AG09309 (cell line): Measurements from ENCODE around the gene NRXN3.

Source experiments
- DNase-seq: peaks from one replicate; pipeline ENCODE4 v3.0.0-alpha.2; 2010; ENCODE audit warnings: low read depth
- H3K4me3 ChIP-seq: 2 replicates; pipeline ENCODE4 v1.5.1; 2011; ENCODE audit warnings: mild to moderate bottlenecking, low read depth, low read length, moderate library complexity; ENCODE audit not compliant: control insufficient read depth
- CTCF ChIP-seq: IDR thresholded peaks from 2 replicates; pipeline ENCODE4 v1.5.1; 2011; ENCODE audit warnings: mild to moderate bottlenecking, low read depth, low read length, inconsistent platforms; ENCODE audit not compliant: insufficient read depth, control insufficient read depth; ENCODE audit errors: missing control alignments

NRXN3 gene

GRCh38 chr14:79166171-79166570 lies 996.0 kb downstream of the NRXN3 start:
- DNase-seq: no peak

GRCh38 chr14:79167957-79168356 lies 997.8 kb downstream of the NRXN3 start:
- no peak overlapping the region for H3K4me3 ChIP-seq
- TF ChIP-seq CTCF: no peak
- no peak for DNase-seq

More at GRCh38 chr14:79166171-79166570, 996.0 kb downstream of the NRXN3 start:
- no peak overlapping the region for H3K4me3 ChIP-seq
- no peak for TF ChIP-seq CTCF

- no peak for TF ChIP-seq CTCF
- DNase-seq: no peak
- H3K4me3 ChIP-seq: no peak overlapping the region
Observed at GRCh38 chr14:79175671-79176070, 1005.5 kb downstream of the NRXN3 start.

- no peak overlapping the region for H3K4me3 ChIP-seq
- no peak for TF ChIP-seq CTCF
- DNase-seq: no peak
Observed at GRCh38 chr14:79177106-79177505, 1006.9 kb downstream of the NRXN3 start.

- no peak for DNase-seq
- TF ChIP-seq CTCF: no peak
- H3K4me3 ChIP-seq: no peak overlapping the region
Observed at GRCh38 chr14:79178719-79179118, 1008.5 kb downstream of the NRXN3 start.

- no peak overlapping the region for H3K4me3 ChIP-seq
- no peak for TF ChIP-seq CTCF
- DNase-seq: no peak
Observed at GRCh38 chr14:79179985-79180384, 1009.8 kb downstream of the NRXN3 start.

GRCh38 chr14:79180656-79181055 lies 1010.5 kb downstream of the NRXN3 start:
- TF ChIP-seq CTCF: no peak
- no peak for DNase-seq

More at GRCh38 chr14:79180656-79181055, 1010.5 kb downstream of the NRXN3 start:
- no peak overlapping the region for H3K4me3 ChIP-seq
